HL-60/S4 (cell line): ENCODE results near the gene SLC25A21.
"Not testable (repeated sequence)": the region's sequence is repeated elsewhere in the genome, so short reads cannot be mapped to it uniquely, and the experiment has no call there.

Experiments
- in situ Hi-C: fragments of 300-500 bp; cut with MboI; formaldehyde crosslinking; loops from 2 replicates; pipeline ENCODE4 v1.14.3; 2022; ENCODE audit warnings: low sequenced_read_pairs

Gene SLC25A21

GRCh38 chr14:36998686-36999085 lies 173.7 kb downstream of the SLC25A21 start:
- in situ Hi-C loops = no loop called here

GRCh38 chr14:36997843-36998242 lies 174.6 kb downstream of the SLC25A21 start:
- in situ Hi-C loops = no loop called here

GRCh38 chr14:36996857-36997590 lies 175.4 kb downstream of the SLC25A21 start:
- in situ Hi-C loops = no loop called here

DNA sequence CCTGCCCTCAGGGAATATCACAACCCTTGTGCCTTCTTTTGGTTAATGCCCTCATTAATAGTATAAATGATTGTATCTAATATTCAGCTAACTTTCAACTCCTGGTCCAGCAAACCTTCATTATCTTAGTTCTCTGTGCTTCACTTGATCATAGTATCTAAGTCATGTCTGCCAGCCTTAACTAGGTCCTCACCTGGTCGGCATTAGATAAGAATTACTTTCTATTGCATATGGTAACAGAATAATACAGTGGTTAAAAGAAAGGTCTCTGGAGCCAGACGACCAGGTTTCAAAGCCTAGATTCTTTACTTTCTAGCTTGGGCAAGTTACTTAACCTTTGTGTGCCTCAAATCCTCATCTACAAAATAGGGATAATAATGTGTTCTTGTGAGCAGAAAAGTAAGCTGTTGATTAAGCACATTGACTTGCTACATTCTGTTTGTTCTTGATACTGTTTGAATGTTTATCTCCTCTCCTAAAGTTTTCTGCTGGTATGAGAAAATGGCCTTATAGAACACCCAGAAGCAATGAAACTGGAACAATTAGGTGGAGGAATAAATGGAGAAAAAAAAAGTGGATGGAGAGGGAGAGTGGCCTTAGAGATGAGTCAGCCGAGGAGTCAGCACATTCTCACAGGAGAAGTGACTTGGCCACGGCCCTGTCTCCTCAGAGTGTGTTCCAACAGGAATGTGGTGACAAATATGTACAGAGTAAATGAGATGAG lies 176.1 kb downstream of the SLC25A21 start:
- in situ Hi-C loops = no loop called here

DNA sequence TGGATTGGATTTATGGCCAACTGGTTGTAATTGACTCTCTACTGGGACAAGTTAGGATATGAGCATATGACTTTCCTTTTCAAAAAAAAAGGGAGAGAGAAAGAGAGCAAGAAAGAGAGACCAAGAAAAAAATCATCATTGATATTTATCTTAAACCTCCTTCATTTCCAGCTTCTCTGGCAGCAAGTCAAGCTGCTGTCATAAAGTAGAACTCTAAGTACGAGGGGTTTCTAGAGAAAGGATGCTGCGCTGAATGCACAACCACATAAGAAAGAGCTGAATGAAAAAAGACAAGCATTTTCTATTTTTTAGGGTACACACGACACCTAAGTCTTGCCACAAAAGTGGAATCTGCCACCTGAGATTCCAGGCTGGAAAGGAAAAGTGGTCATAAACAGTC lies 182.6 kb downstream of the SLC25A21 start:
- in situ Hi-C loops = no loop called here

GRCh38 chr14:36988989-36989388 lies 183.4 kb downstream of the SLC25A21 start:
- in situ Hi-C loops = no loop called here

- in situ Hi-C loops = no loop called here
These were observed 183.8 kb downstream of the SLC25A21 start for GRCh38 chr14:36988568-36988967.

DNA sequence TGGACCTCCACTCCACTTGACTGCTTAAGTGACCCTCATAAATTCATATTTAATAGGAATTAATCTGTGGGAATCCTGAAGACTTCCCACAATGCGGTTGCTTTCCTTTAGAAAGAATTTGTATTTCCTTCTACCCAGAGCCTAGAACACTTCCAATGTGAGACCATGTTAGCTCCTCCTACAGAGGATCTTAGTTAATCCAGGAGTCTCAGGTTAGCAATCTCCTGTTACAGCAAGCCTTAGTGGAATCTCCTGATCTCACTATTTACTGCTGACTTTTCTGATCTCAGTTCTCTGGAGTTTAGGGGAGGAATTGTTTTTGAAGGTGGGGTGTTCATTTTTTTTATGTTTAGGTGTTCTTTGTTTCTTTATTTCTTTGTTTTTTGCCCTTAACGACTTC lies 186.0 kb downstream of the SLC25A21 start:
- in situ Hi-C loops = no loop called here

DNA sequence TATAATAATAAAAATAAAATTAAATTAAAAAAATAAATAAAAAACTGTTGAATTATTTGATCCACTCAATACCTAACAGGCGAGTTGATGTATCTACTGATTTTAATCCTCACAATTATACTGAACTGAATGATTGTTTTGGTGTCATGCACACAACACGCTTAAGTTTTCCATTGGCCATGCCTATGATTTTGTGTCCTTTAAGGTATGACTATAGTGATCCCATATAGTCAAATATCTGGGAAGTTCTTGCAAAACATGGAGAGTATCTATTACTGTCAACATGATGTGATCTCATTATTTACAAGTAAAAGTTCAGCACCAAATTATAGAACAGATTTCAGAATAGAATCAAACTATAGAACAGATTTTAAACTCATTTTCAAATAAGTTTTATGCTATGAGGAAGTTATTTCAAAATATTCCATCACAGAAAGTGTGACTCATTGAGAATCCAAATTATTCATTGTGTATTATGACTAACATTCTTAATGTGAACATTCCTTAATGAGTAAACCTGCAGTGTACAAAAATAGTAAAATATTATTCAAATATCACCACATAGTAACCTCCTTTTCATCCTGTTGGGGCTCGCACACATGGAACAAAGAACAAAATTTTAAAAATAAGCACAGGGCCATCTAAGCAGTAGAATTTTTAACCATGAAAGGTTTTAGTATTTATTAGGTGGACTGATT lies 190.4 kb downstream of the SLC25A21 start:
- in situ Hi-C loops = no loop called here

- in situ Hi-C loops = not testable (repeated sequence)
These were observed 192.0 kb downstream of the SLC25A21 start for GRCh38 chr14:36980413-36980812.

DNA sequence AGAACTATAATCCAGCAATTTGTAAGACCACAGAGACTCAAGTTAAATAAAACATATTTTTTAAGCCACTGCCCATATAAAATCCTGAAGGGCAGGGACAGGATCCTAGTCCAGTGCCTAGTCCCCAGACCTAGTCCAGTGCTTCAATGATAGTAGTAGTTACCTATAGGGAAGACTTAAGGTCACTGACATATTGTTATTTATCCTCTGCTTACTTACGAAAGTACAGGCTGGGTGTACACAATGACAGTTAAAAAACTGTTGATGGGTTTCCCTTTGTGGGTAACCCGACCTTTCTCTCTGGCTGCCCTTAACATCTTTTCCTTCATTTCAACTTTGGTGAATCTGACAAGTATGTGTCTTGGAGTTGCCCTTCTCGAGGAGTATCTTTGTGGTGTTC lies 192.5 kb downstream of the SLC25A21 start:
- in situ Hi-C loops = no loop called here

GRCh38 chr14:36976571-36977023 lies 195.8 kb downstream of the SLC25A21 start:
- in situ Hi-C loops = no loop called here

DNA sequence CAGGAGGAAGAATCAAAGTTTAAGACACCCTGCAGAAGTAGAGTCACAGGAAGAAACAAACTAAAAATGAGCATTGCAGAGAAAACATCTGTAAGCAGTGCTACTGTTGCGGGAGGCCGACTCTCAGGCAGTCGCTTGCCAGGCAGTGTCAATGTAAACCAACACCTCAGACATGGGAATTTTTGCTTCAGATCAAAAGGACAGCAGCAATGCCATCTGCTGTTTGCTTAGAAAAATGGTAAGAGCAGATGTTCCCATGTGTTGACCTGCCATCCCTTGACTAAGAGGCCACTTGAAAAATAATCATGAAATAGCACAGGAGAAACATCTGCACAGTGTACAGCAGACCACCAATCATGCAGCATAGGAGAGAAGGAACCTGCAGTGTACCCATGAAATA lies 196.6 kb downstream of the SLC25A21 start:
- in situ Hi-C loops = no loop called here

- in situ Hi-C loops = no loop called here
These were observed 197.4 kb downstream of the SLC25A21 start for GRCh38 chr14:36974985-36975384.

- in situ Hi-C loops = no loop called here
These were observed 198.5 kb downstream of the SLC25A21 start for GRCh38 chr14:36973806-36974442.

- in situ Hi-C loops = no loop called here
These were observed 201.0 kb downstream of the SLC25A21 start for GRCh38 chr14:36971263-36971855.

DNA sequence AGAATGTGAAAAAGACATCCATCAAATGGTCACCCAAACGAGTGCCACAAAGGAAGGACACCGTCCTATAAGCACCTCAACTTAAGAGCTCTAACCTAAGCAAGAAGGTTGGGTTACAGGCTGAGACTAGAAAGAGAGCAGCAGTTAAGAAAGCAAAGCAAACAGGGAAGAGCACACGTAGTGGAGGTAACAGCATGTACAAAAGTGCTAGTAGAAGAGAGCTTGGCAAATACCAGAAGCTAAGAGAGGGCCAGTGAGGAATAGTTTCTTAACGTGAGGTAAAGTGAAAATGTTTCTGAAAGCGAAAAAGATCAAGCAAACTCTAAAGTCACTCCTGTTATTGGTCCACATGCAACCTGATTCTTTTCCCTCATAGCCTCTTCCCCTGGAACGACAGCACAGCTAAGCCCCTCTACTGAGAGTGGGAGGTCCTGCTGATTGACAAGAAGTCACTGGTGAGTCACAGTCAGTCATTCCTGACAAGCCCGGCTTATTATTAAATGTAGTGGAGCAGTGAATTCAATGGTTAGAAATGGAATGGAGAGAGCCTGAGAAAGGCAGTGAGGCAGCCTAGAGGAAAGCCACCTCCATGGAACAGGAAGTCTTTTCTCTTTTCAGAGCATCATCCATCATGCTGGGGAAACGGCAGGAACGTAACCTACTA lies 204.4 kb downstream of the SLC25A21 start:
- in situ Hi-C loops = no loop called here

DNA sequence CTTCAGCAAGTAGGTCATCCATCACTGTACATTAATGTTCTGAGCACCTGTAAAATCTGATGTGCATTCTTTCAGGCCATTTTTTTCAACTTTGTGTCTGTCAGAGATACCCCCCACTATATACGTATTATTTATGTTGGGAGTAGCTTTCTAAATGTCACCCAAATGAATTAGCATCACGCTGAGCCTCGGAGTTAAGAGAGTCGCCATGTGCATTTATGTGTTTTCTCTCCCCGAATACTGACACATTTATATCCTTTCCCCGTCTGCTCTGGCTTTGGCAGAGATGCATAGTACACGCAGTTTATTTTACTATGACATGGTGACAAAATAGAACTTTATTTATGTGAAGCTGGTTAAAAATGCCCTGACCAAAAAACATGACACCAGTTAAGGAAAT lies 216.4 kb downstream of the SLC25A21 start:
- in situ Hi-C loops = no loop called here

DNA sequence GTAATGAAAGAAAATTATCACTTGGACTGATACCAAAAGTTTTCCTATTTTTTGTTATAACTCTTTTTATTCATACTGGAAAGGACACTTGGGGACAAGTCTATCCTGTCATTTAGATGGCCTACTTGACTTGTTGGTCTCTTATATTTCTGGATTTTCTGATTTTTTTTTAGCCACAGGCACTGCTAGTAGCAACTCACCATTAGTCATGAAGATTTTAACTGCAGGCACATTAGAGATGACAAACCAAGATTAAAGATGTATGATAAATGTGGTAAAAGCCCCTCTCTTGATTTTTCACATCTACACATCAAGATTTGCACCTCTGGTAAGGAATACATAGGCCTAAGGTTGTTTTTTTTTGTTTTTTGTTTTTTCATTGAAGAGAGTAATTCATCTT lies 217.0 kb downstream of the SLC25A21 start:
- in situ Hi-C loops = no loop called here

DNA sequence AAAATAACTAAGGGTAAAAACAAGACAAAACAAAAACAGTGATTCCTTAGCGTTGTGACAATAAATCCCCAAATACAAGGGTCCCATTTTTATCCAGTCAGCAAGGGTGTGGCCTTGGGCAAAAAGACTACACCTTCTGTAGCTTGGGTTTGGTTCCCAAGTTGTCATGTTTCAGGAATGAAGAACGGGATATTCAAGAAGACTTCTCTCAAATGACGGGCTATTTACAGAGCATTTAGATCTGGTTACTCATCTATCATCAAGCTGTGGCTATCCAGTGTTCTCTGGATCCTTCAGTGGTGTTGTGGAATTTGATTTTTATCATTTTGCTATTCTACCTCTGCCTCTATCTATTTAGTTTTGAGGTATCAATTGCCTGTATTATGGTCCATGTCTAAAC lies 219.7 kb downstream of the SLC25A21 start:
- in situ Hi-C loops = no loop called here
